K562 treated with DMSO at 1 percent for 24 hours (cell line): ENCODE measurements around the gene OR4C45. TPM values are rescaled to one million over a fixed set of nuclear protein-coding genes. Genes with fewer than 3 reads are reported as not detected.

ENCODE experiments used
- total RNA-seq: library from RNA; unstranded; fragments of 300-600 nt; gene quantifications from 2 replicates; pipeline ENCODE4 v1.2.3, GENCODE V29; 2022; ENCODE audit warnings: low read depth; ENCODE audit not compliant: insufficient read depth

OR4C45 gene
- total RNA-seq, result not detected in 2 replicates

GRCh38 chr11:50032574-50032973, at the start of gene OR4C45:
OR4C45 (plus strand) TSS chr11:50032874.

Other genes with a start within 250 kb of the OR4C45 start
- gene OR4C13, start 80.5 kb upstream of the OR4C45 start, total RNA-seq, result not detected in 2 replicates
- not detected in 2 replicates for gene OR4C12, start 50.3 kb upstream of the OR4C45 start, total RNA-seq